Lower lobe of right lung (tissue), 2 donors: Measurements from ENCODE around the gene ARSK. TPM values are rescaled to one million over a fixed set of nuclear protein-coding genes. Genes with fewer than 3 reads are reported as not detected.
"Not testable (repeated sequence)": the region's sequence is repeated elsewhere in the genome, so short reads cannot be mapped to it uniquely, and the experiment has no call there.

Source experiments
- ATAC-seq, 2 donors: fragments of 200-7000 bp; cut with Tn5 transposase; one replicate each; pipeline ENCODE4 v1.9.1; 2020 to 2022; ENCODE audit warnings: mild to moderate bottlenecking in 2 of 2, moderate library complexity in 2 of 2
- DNase-seq: peaks from one replicate; pipeline ENCODE4 v3.0.0-alpha.2; 2020
- H3K27ac ChIP-seq: fragments of 200-600 bp; one replicate; pipeline ENCODE4 v1.8.0; 2022
- H3K27me3 ChIP-seq: fragments of 200-600 bp; one replicate; pipeline ENCODE4 v1.8.0; 2022; ENCODE audit warnings: low read depth
- H3K36me3 ChIP-seq: fragments of 200-600 bp; one replicate; pipeline ENCODE4 v1.8.0; 2022; ENCODE audit warnings: mild to moderate bottlenecking
- H3K4me1 ChIP-seq: fragments of 200-600 bp; one replicate; pipeline ENCODE4 v1.8.0; 2022
- H3K4me3 ChIP-seq: fragments of 200-600 bp; one replicate; pipeline ENCODE4 v1.8.0; 2022; ENCODE audit warnings: mild to moderate bottlenecking
- H3K9me3 ChIP-seq: fragments of 200-600 bp; one replicate; pipeline ENCODE4 v1.8.0; 2022
- intact Hi-C: fragments of 100-400 bp; cut with DNase I; formaldehyde crosslinking; loops from one replicate; pipeline ENCODE4 v1.11.0; 2022
- total RNA-seq: library from RNA; stranded (reverse); fragmentation: NEBNext Ultra II Directional; extraction: Animal tissue kit (Norgen Biotek cat#: 25700); gene quantifications from one replicate; pipeline ENCODE4 v1.2.1, GENCODE V29; 2021
- TF ChIP-seq, protein P1 (sequence below): fragments of 200-600 bp; IDR thresholded peaks from one replicate; pipeline ENCODE4 v1.8.0; 2022; ENCODE audit warnings: antibody characterized with exemption, mild to moderate bottlenecking
- donor health status: DM: no; HTN: yes; CAD: no; lungs with severe emphysema.

The ARSK gene
- total RNA-seq, 1 donor from 2014 or later: 5.6 TPM

GRCh38 chr5:95631991-95632675 is 77.2 kb downstream of the ARSK start:
- TF ChIP-seq, protein P1, sequence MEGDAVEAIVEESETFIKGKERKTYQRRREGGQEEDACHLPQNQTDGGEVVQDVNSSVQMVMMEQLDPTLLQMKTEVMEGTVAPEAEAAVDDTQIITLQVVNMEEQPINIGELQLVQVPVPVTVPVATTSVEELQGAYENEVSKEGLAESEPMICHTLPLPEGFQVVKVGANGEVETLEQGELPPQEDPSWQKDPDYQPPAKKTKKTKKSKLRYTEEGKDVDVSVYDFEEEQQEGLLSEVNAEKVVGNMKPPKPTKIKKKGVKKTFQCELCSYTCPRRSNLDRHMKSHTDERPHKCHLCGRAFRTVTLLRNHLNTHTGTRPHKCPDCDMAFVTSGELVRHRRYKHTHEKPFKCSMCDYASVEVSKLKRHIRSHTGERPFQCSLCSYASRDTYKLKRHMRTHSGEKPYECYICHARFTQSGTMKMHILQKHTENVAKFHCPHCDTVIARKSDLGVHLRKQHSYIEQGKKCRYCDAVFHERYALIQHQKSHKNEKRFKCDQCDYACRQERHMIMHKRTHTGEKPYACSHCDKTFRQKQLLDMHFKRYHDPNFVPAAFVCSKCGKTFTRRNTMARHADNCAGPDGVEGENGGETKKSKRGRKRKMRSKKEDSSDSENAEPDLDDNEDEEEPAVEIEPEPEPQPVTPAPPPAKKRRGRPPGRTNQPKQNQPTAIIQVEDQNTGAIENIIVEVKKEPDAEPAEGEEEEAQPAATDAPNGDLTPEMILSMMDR: no peak
- peak; percentile 64 to 72 for ATAC-seq

GRCh38 chr5:95632942-95633341 is 78.0 kb downstream of the ARSK start:
- H3K27ac ChIP-seq, H3K4me3 ChIP-seq, intact Hi-C loops, H3K36me3 ChIP-seq, H3K27me3 ChIP-seq, H3K9me3 ChIP-seq, DNase-seq, ATAC-seq: not testable (repeated sequence)
- H3K4me1 ChIP-seq: peaks cover 11% of the 10 kb centered on the region

More at GRCh38 chr5:95631991-95632675, 77.2 kb downstream of the ARSK start:
- no peak overlapping the region for H3K27ac ChIP-seq
- H3K36me3 ChIP-seq: no peaks in the 10 kb centered on the region
- no peaks in the 10 kb centered on the region for H3K27me3 ChIP-seq
- H3K4me3 ChIP-seq: no peak overlapping the region
- intact Hi-C loops: no loop called here
- no peak for DNase-seq
- H3K4me1 ChIP-seq: peaks cover 11% of the 10 kb centered on the region
- H3K9me3 ChIP-seq: no peaks in the 10 kb centered on the region

GRCh38 chr5:95633671-95634070 is 78.8 kb downstream of the ARSK start:
- Histone ChIP-seq H3K9me3 (no peaks in the 10 kb centered on the region), H3K4me1 (peaks cover 11% of the 10 kb centered on the region), H3K27me3 (no peaks in the 10 kb centered on the region), H3K4me3 (no peak overlapping the region), H3K27ac (no peak overlapping the region), H3K36me3 (no peaks in the 10 kb centered on the region)
- ATAC-seq: no peak
- TF ChIP-seq, protein P1: no peak
- intact Hi-C loops: no loop called here
- no peak for DNase-seq

GRCh38 chr5:95634081-95634480 is 79.2 kb downstream of the ARSK start:
- Histone ChIP-seq H3K27me3 (no peaks in the 10 kb centered on the region), H3K9me3 (no peaks in the 10 kb centered on the region), H3K4me3 (no peak overlapping the region), H3K27ac (no peak overlapping the region), H3K36me3 (no peaks in the 10 kb centered on the region), H3K4me1 (peaks cover 11% of the 10 kb centered on the region)
- TF ChIP-seq, protein P1: no peak
- ATAC-seq: no peak
- no peak for DNase-seq
- intact Hi-C loops: no loop called here

DNA sequence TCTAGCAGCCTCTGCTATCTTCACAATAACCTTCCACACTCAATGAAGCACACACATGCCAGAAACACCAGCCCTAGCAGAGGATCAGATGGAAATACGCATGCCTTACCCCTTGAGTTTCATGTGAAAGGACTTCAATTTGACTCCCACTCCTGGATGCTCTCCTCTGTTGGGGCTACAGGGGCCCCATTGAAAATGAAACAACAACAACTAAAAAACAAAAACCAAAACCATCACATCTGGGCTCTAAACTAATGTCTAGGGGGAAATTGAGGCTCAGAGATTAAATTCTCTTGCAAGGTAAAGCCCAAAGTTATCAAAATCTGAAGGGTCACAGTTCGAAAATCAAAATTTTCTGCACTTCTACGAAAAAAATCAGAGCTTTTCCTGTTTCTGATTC is 83.7 kb downstream of the ARSK start:
- H3K27ac ChIP-seq: no peak overlapping the region
- no peak overlapping the region for H3K4me3 ChIP-seq
- H3K36me3 ChIP-seq: no peaks in the 10 kb centered on the region
- no peak for ATAC-seq
- TF ChIP-seq, protein P1: no peak
- H3K4me1 ChIP-seq: peaks cover 8% of the 10 kb centered on the region
- intact Hi-C loops: no loop called here
- no peak for DNase-seq
- H3K27me3 ChIP-seq: no peaks in the 10 kb centered on the region
- H3K9me3 ChIP-seq: no peaks in the 10 kb centered on the region

- ATAC-seq: peak; percentile 63 to 81
Measured at GRCh38 chr5:95641741-95642220, 86.9 kb downstream of the ARSK start.

More at GRCh38 chr5:95641741-95642220, 86.9 kb downstream of the ARSK start:
- Histone ChIP-seq H3K4me1 (peaks cover 13% of the 10 kb centered on the region), H3K27me3 (no peaks in the 10 kb centered on the region), H3K36me3 (no peaks in the 10 kb centered on the region), H3K27ac (peak overlapping the region; percentile 75), H3K9me3 (no peaks in the 10 kb centered on the region), H3K4me3 (no peak overlapping the region)
- intact Hi-C loops: loop anchor here (10.0 kb wide), 1 partner anchor 203 kb away; no protein-coding TSS in a partner anchor
- TF ChIP-seq, protein P1: no peak
- peak; percentile 50 for DNase-seq
